Measurements from ENCODE around the gene IMMP2L. TPM values are rescaled to one million over a fixed set of nuclear protein-coding genes. Genes with fewer than 3 reads are reported as not detected.

The IMMP2L gene
- total and polyA plus RNA-seq, 8 donors: 2.5 to 40.8 (median 20.0) TPM; not detected in 1

DNA sequence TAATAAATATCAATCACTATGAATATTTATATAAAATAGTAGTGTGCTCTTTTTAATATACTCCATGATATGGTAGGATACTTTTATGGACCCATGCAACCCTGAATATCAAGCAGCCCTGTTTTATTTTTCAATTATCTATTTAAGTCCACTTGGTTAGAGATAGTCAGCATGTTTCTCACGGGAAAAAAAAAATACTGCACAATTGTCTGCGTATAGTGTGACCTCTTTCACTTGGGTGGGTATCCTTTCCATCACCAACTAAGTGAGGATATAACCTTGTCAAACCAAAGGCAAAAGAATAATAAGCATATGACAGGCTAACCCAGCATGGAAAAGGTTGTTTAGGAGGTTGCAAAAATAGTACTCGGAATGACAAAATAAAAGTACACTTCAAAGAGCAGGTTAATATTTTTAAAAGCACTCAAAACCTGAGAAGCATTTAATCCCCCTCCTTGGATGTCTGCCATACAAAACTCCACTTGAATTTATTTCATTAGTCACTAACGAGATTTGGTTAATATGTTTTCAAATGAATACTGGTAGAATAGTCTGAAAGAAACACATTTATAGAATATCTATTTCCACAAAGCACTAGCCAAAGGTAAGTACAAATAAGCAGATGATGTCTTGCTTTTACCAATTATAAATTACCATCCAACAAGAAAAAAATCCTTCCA, 76.5 kb downstream of the IMMP2L start:
- H3K4me1 ChIP-seq: peaks cover 0 to 4% (median 0%) of the 10 kb centered on the region in 4 donors
- 83 to 92% (median 88%) methylated on average over 4 of the region's 4 CpGs for WGBS, 5 donors
- no peak for DNase-seq
- no peak overlapping the region for H3K27ac ChIP-seq
- H3K4me3 ChIP-seq: no peak overlapping the region
- intact Hi-C loops (cut with DNase I; ENCODE audit: low total_unique reads): no loop called here
- TF ChIP-seq POLR2AphosphoS5 (IDR thresholded peaks at IDR 0.05) (no peak), POLR2A (IDR thresholded peaks at IDR 0.05) (no peak), EP300 (IDR thresholded peaks at IDR 0.05) (no peak)
- TF ChIP-seq, protein P1, sequence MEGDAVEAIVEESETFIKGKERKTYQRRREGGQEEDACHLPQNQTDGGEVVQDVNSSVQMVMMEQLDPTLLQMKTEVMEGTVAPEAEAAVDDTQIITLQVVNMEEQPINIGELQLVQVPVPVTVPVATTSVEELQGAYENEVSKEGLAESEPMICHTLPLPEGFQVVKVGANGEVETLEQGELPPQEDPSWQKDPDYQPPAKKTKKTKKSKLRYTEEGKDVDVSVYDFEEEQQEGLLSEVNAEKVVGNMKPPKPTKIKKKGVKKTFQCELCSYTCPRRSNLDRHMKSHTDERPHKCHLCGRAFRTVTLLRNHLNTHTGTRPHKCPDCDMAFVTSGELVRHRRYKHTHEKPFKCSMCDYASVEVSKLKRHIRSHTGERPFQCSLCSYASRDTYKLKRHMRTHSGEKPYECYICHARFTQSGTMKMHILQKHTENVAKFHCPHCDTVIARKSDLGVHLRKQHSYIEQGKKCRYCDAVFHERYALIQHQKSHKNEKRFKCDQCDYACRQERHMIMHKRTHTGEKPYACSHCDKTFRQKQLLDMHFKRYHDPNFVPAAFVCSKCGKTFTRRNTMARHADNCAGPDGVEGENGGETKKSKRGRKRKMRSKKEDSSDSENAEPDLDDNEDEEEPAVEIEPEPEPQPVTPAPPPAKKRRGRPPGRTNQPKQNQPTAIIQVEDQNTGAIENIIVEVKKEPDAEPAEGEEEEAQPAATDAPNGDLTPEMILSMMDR (IDR thresholded peaks at IDR 0.05): no peak
- no peaks in the 10 kb centered on the region for H3K9me3 ChIP-seq
- H3K36me3 ChIP-seq: no peaks in the 10 kb centered on the region
- no peaks in the 10 kb centered on the region for H3K27me3 ChIP-seq

- no peak for DNase-seq
- Histone ChIP-seq H3K4me1 (peaks cover 0 to 4% (median 0%) of the 10 kb centered on the region in 4 donors), H3K27me3 (no peaks in the 10 kb centered on the region), H3K9me3 (no peaks in the 10 kb centered on the region), H3K27ac (no peak overlapping the region), H3K4me3 (no peak overlapping the region), H3K36me3 (no peaks in the 10 kb centered on the region)
- TF ChIP-seq EP300 (IDR thresholded peaks at IDR 0.05) (no peak), POLR2AphosphoS5 (IDR thresholded peaks at IDR 0.05) (no peak), POLR2A (IDR thresholded peaks at IDR 0.05) (no peak)
- TF ChIP-seq, protein P1 (IDR thresholded peaks at IDR 0.05): no peak
- 61 to 98% (median 93%) methylated on average over 2 of the region's 2 CpGs for WGBS, 5 donors
- intact Hi-C loops (cut with DNase I; ENCODE audit: low total_unique reads): no loop called here
Measured at GRCh38 chr7:111483078-111483477, 79.2 kb downstream of the IMMP2L start.

GRCh38 chr7:111477462-111478225, 84.6 kb downstream of the IMMP2L start:
- 95 to 100% (median 96%) methylated on average over 4 of the region's 4 CpGs for WGBS, 5 donors
- no peak overlapping the region for H3K4me3 ChIP-seq
- no peaks in the 10 kb centered on the region for H3K9me3 ChIP-seq
- no peak for DNase-seq
- H3K36me3 ChIP-seq: no peaks in the 10 kb centered on the region
- TF ChIP-seq EP300 (IDR thresholded peaks at IDR 0.05): no peak
- TF ChIP-seq, protein P1 (IDR thresholded peaks at IDR 0.05): no peak
- no peak for TF ChIP-seq POLR2A (IDR thresholded peaks at IDR 0.05)
- no peak for TF ChIP-seq POLR2AphosphoS5 (IDR thresholded peaks at IDR 0.05)
- intact Hi-C loops (cut with DNase I; ENCODE audit: low total_unique reads): no loop called here
- no peaks in the 10 kb centered on the region for H3K27me3 ChIP-seq
- H3K4me1 ChIP-seq: peaks cover 0 to 10% (median 0%) of the 10 kb centered on the region in 4 donors
- no peak overlapping the region for H3K27ac ChIP-seq

GRCh38 chr7:111476586-111477293, 85.6 kb downstream of the IMMP2L start:
- H3K36me3 ChIP-seq: no peaks in the 10 kb centered on the region
- peaks cover 0 to 10% (median 0%) of the 10 kb centered on the region in 4 donors for H3K4me1 ChIP-seq
- no peak overlapping the region for H3K4me3 ChIP-seq
- DNase-seq: no peak
- no peaks in the 10 kb centered on the region for H3K9me3 ChIP-seq
- intact Hi-C loops (cut with DNase I; ENCODE audit: low total_unique reads): no loop called here
- no peaks in the 10 kb centered on the region for H3K27me3 ChIP-seq
- H3K27ac ChIP-seq: no peak overlapping the region
- TF ChIP-seq, protein P1 (IDR thresholded peaks at IDR 0.05): no peak
- TF ChIP-seq POLR2A (IDR thresholded peaks at IDR 0.05) (no peak), EP300 (IDR thresholded peaks at IDR 0.05) (no peak), POLR2AphosphoS5 (IDR thresholded peaks at IDR 0.05) (no peak)
- WGBS, 5 donors: 76 to 89% (median 85%) methylated on average over 2 of the region's 2 CpGs
